PFSK-1 (cell line): ENCODE data around the gene EGR4.

Source experiments
- FOXP2 ChIP-seq: optimal IDR thresholded peaks from 2 replicates; pipeline ENCODE3; 2011; ENCODE audit warnings: borderline replicate concordance, control low read depth, inconsistent platforms; ENCODE audit not compliant: insufficient read depth; ENCODE audit errors: extremely low read length, extremely low read depth
- POLR2AphosphoS5 ChIP-seq: IDR thresholded peaks from 2 replicates; pipeline ENCODE4 v1.6.1; 2012; ENCODE audit warnings: low read depth, mild to moderate bottlenecking, control low read depth, low read length, moderate library complexity
- REST ChIP-seq, 2 experiments: IDR thresholded peaks; 2 replicates each; pipeline versions ENCODE4 v1.6.1 to v1.8.0; 2011 to 2012; ENCODE audit warnings: low read depth in 2 of 2, low read length in 2 of 2, control low read depth in 1 of 2, inconsistent platforms in 1 of 2, mild to moderate bottlenecking in 1 of 2, moderate library complexity in 1 of 2; ENCODE audit not compliant: insufficient read depth in 1 of 2
- SIN3A ChIP-seq: IDR thresholded peaks from 2 replicates; pipeline ENCODE4 v1.6.1; 2012; ENCODE audit warnings: mild to moderate bottlenecking, low read length, moderate library complexity, borderline replicate concordance; ENCODE audit not compliant: insufficient read depth
- TAF1 ChIP-seq: IDR thresholded peaks from 2 replicates; pipeline ENCODE4 v1.6.1; 2012; ENCODE audit warnings: low read length, control low read depth, borderline replicate concordance; ENCODE audit not compliant: insufficient read depth

The EGR4 gene

DNA sequence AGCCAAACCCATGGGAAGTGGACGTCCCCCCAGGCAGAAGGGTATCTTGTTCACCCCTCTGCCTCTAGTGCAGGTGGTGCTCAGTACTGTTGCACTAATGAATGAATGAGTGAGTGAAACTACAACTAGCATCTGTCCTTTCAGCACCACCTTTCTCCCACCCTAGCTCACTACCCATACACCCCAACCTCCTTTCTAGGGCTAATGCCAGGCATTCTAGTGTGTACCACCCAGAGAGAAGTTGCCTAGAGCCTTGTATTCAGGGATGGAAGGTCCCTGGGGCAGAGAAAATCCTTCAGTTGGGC lies 36.8 kb downstream of the EGR4 start:
- TF ChIP-seq POLR2AphosphoS5 (no peak), REST (IDR thresholded peaks at IDR 0.05; ENCODE audit: insufficient read depth in 1 of 2, low read depth in 2 of 2, low read length in 2 of 2) (peak in 1 of 2 experiments; percentile 50; a peak in 1 of 4 replicates)

- TF ChIP-seq TAF1: no peak
- no peak for TF ChIP-seq SIN3A
These were observed 37.3 kb downstream of the EGR4 start for GRCh38 chr2:73255907-73256617.

- no peak for TF ChIP-seq REST (IDR thresholded peaks at IDR 0.05; ENCODE audit: insufficient read depth in 1 of 2, low read depth in 2 of 2, low read length in 2 of 2)
- 0 out of 2 replicates have a peak, but pooled peaks have one; percentile 6 for TF ChIP-seq POLR2AphosphoS5
These were observed 38.2 kb downstream of the EGR4 start for GRCh38 chr2:73255007-73255644.

GRCh38 chr2:73254343-73255006 lies 38.9 kb downstream of the EGR4 start:
- no peak for TF ChIP-seq REST (IDR thresholded peaks at IDR 0.05; ENCODE audit: insufficient read depth in 1 of 2, low read depth in 2 of 2, low read length in 2 of 2)
- no peak for TF ChIP-seq FOXP2
- TF ChIP-seq POLR2AphosphoS5: 0 out of 2 replicates have a peak, but pooled peaks have one; percentile 41

- TF ChIP-seq SIN3A (no peak), POLR2AphosphoS5 (no peak), FOXP2 (no peak), REST (IDR thresholded peaks at IDR 0.05; ENCODE audit: insufficient read depth in 1 of 2, low read depth in 2 of 2, low read length in 2 of 2) (no peak), TAF1 (no peak)
These were observed 39.4 kb downstream of the EGR4 start for GRCh38 chr2:73253901-73254300.
